Urothelium cell line (cell line): ENCODE data around the gene LRIG3.
"Not testable (repeated sequence)": the region's sequence is repeated elsewhere in the genome, so short reads cannot be mapped to it uniquely, and the experiment has no call there.

ENCODE experiments used
- DNase-seq: peaks from one replicate; pipeline ENCODE4 v3.0.0; 2011; ENCODE audit warnings: low spot score, mixed read lengths
- FAIRE-seq: peaks from 2 replicates; lab custom pipeline; 2011; peaks lifted over from hg19 to GRCh38; lab: Jason Lieb, UNC

The LRIG3 gene

GRCh38 chr12:58905422-58905821 lies 14.9 kb downstream of the LRIG3 start:
- DNase-seq (no peak), FAIRE-seq (no peak)

- not testable (repeated sequence) for DNase-seq, FAIRE-seq
These were observed 17.6 kb downstream of the LRIG3 start for GRCh38 chr12:58902726-58903125.

GRCh38 chr12:58901664-58902063 lies 18.6 kb downstream of the LRIG3 start:
- DNase-seq (no peak), FAIRE-seq (no peak)

GRCh38 chr12:58897969-58898368 lies 22.3 kb downstream of the LRIG3 start:
- no peak for FAIRE-seq
- no peak for DNase-seq

- DNase-seq: no peak
- no peak for FAIRE-seq
These were observed 24.0 kb downstream of the LRIG3 start for GRCh38 chr12:58896278-58896677.

GRCh38 chr12:58895053-58895452 lies 25.3 kb downstream of the LRIG3 start:
- DNase-seq: no peak
- FAIRE-seq: no peak

GRCh38 chr12:58894040-58894439 lies 26.3 kb downstream of the LRIG3 start:
- DNase-seq (no peak), FAIRE-seq (no peak)

GRCh38 chr12:58893495-58893894 lies 26.8 kb downstream of the LRIG3 start:
- DNase-seq (no peak), FAIRE-seq (no peak)

GRCh38 chr12:58889557-58889956 lies 30.7 kb downstream of the LRIG3 start:
- no peak for FAIRE-seq
- DNase-seq: no peak

GRCh38 chr12:58888131-58888783 lies 32.0 kb downstream of the LRIG3 start:
- DNase-seq (no peak), FAIRE-seq (no peak)

GRCh38 chr12:58887068-58887467 lies 33.2 kb downstream of the LRIG3 start:
- DNase-seq (no peak), FAIRE-seq (no peak)

- DNase-seq: no peak
- FAIRE-seq: no peak
These were observed 33.8 kb downstream of the LRIG3 start for GRCh38 chr12:58886474-58886873.

- FAIRE-seq (no peak), DNase-seq (no peak)
These were observed 35.4 kb downstream of the LRIG3 start for GRCh38 chr12:58884916-58885315.

- no peak for DNase-seq
These were observed 36.5 kb downstream of the LRIG3 start for GRCh38 chr12:58883576-58884334.

GRCh38 chr12:58882826-58883225 lies 37.5 kb downstream of the LRIG3 start:
- DNase-seq (no peak), FAIRE-seq (no peak)

More at GRCh38 chr12:58883576-58884334, 36.5 kb downstream of the LRIG3 start:
- no peak for FAIRE-seq

- FAIRE-seq: no peak
- DNase-seq: no peak
These were observed 38.5 kb downstream of the LRIG3 start for GRCh38 chr12:58881816-58882215.

GRCh38 chr12:58880639-58881038 lies 39.7 kb downstream of the LRIG3 start:
- FAIRE-seq: no peak
- no peak for DNase-seq

GRCh38 chr12:58877243-58877743 lies 43.0 kb downstream of the LRIG3 start:
- DNase-seq (peak; percentile 90), FAIRE-seq (peak; percentile 95)

- FAIRE-seq (no peak), DNase-seq (no peak)
These were observed 46.8 kb downstream of the LRIG3 start for GRCh38 chr12:58873496-58873895.

- FAIRE-seq: no peak
- DNase-seq: no peak
These were observed 48.7 kb downstream of the LRIG3 start for GRCh38 chr12:58871556-58871955.

- DNase-seq: no peak
- FAIRE-seq: no peak
These were observed 49.7 kb downstream of the LRIG3 start for GRCh38 chr12:58870595-58870994.

- FAIRE-seq: no peak
- DNase-seq: no peak
These were observed 59.5 kb downstream of the LRIG3 start for GRCh38 chr12:58860788-58861240.
